RWPE2 (cell line): ENCODE results near the gene CAP2.

ENCODE experiments used
- ATAC-seq: fragments of 200-7000 bp; cut with Tn5 transposase; 3 replicates; pipeline ENCODE4 v1.9.1; 2021; ENCODE audit warnings: low read depth
- DNase-seq: peaks from one replicate; pipeline ENCODE4 v3.0.0-alpha.2; 2020; ENCODE audit warnings: low spot score
- H3K27ac ChIP-seq: fragments of 450-650 bp; 2 replicates; pipeline ENCODE4 v1.5.1; 2017; ENCODE audit warnings: mild to moderate bottlenecking; ENCODE audit not compliant: poor library complexity, severe bottlenecking
- H3K27me3 ChIP-seq: fragments of 250-450 bp; sonication (Bioruptor Pico); 2 replicates; pipeline ENCODE4 v1.5.1; 2021; ENCODE audit warnings: mild to moderate bottlenecking, moderate library complexity; ENCODE audit not compliant: insufficient read depth, poor library complexity, severe bottlenecking
- H3K36me3 ChIP-seq: fragments of 250-450 bp; sonication (Bioruptor Pico); 2 replicates; pipeline ENCODE4 v1.5.1; 2020; ENCODE audit warnings: low read depth, mild to moderate bottlenecking, moderate library complexity
- H3K4me1 ChIP-seq: fragments of 250-450 bp; sonication (Bioruptor Pico); 2 replicates; pipeline ENCODE4 v1.5.1; 2021; ENCODE audit warnings: mild to moderate bottlenecking, moderate library complexity; ENCODE audit not compliant: insufficient read depth, poor library complexity, severe bottlenecking
- H3K4me3 ChIP-seq: fragments of 250-450 bp; sonication (Bioruptor Pico); 2 replicates; pipeline ENCODE4 v1.5.1; 2021; ENCODE audit warnings: mild to moderate bottlenecking, moderate library complexity; ENCODE audit not compliant: severe bottlenecking
- H3K9me3 ChIP-seq: fragments of 250-450 bp; sonication (Bioruptor Pico); 2 replicates; pipeline ENCODE4 v1.5.1; 2021; ENCODE audit warnings: mild to moderate bottlenecking, moderate library complexity; ENCODE audit not compliant: severe bottlenecking
- CTCF ChIP-seq: fragments of 450-650 bp; IDR thresholded peaks from one replicate; pipeline ENCODE4 v1.5.1; 2017; ENCODE audit warnings: mild to moderate bottlenecking, moderate library complexity; ENCODE audit not compliant: poor library complexity, severe bottlenecking

CAP2 gene

GRCh38 chr6:17457956-17458355 is 64.6 kb downstream of the CAP2 start:
- DNase-seq (no peak), ATAC-seq (no peak)
- H3K4me3 ChIP-seq = no peak overlapping the region
- no peaks in the 10 kb centered on the region; the same call in 1 of the 2 replicates for H3K36me3 ChIP-seq
- H3K27me3 ChIP-seq = no peaks in the 10 kb centered on the region
- H3K4me1 ChIP-seq = no peaks in the 10 kb centered on the region
- no peak for TF ChIP-seq CTCF
- no peak overlapping the region for H3K27ac ChIP-seq
- H3K9me3 ChIP-seq = no peaks in the 10 kb centered on the region

- no peaks in the 10 kb centered on the region for H3K4me1 ChIP-seq
- H3K27ac ChIP-seq = no peak overlapping the region
- no peak overlapping the region for H3K4me3 ChIP-seq
- H3K36me3 ChIP-seq = no peaks in the 10 kb centered on the region; the same call in 1 of the 2 replicates
- DNase-seq (no peak), ATAC-seq (no peak)
- H3K9me3 ChIP-seq = no peaks in the 10 kb centered on the region
- no peaks in the 10 kb centered on the region for H3K27me3 ChIP-seq
- TF ChIP-seq CTCF = no peak
Measured at GRCh38 chr6:17458966-17459365, 65.6 kb downstream of the CAP2 start.

- no peaks in the 10 kb centered on the region for H3K4me1 ChIP-seq
- no peak for ATAC-seq
- no peaks in the 10 kb centered on the region for H3K27me3 ChIP-seq
- DNase-seq = no peak
- H3K4me3 ChIP-seq = no peak overlapping the region
- no peak overlapping the region for H3K27ac ChIP-seq
- H3K9me3 ChIP-seq = no peaks in the 10 kb centered on the region
- no peaks in the 10 kb centered on the region; the same call in 1 of the 2 replicates for H3K36me3 ChIP-seq
- TF ChIP-seq CTCF = no peak
Measured at GRCh38 chr6:17460862-17461261, 67.5 kb downstream of the CAP2 start.

GRCh38 chr6:17466147-17466546 is 72.8 kb downstream of the CAP2 start:
- Histone ChIP-seq H3K4me1 (peaks cover 3% of the 10 kb centered on the region), H3K9me3 (no peaks in the 10 kb centered on the region), H3K27ac (no peak overlapping the region), H3K4me3 (no peak overlapping the region), H3K27me3 (no peaks in the 10 kb centered on the region), H3K36me3 (no peaks in the 10 kb centered on the region; the same call in 1 of the 2 replicates)
- TF ChIP-seq CTCF = no peak
- ATAC-seq (no peak), DNase-seq (no peak)

GRCh38 chr6:17466707-17467106 is 73.3 kb downstream of the CAP2 start:
- DNase-seq (no peak), ATAC-seq (peak; percentile 75)
- no peak for TF ChIP-seq CTCF
- H3K36me3 ChIP-seq = no peaks in the 10 kb centered on the region; the same call in 1 of the 2 replicates
- no peak overlapping the region for H3K4me3 ChIP-seq
- H3K27ac ChIP-seq = no peak overlapping the region
- no peaks in the 10 kb centered on the region for H3K27me3 ChIP-seq
- H3K4me1 ChIP-seq = peaks cover 6% of the 10 kb centered on the region
- no peaks in the 10 kb centered on the region for H3K9me3 ChIP-seq
